GM12875 (cell line): ENCODE data around the gene APBB2.
A peak's percentile ranks its signal among the peaks of the same experiment; 100 is the strongest.

Experiments
- H3K4me3 ChIP-seq: one replicate; pipeline ENCODE4 v1.5.1; 2011; ENCODE audit warnings: low read depth, low read length, control low read depth
- CTCF ChIP-seq: IDR thresholded peaks from 2 replicates; pipeline ENCODE4 v1.5.1; 2011; ENCODE audit warnings: low read depth, mild to moderate bottlenecking, control low read depth, inconsistent platforms, low read length, moderate library complexity, borderline replicate concordance; ENCODE audit not compliant: insufficient read depth

The APBB2 gene

GRCh38 chr4:41214136-41214824 is at the start of gene APBB2:
Gene APBB2, minus strand, starts transcription at chr4:41214542. Its CDS starts 181,288 bp downstream, at chr4:41033254.
- TF ChIP-seq CTCF, result peak; percentile 87
- peak within 1 kb of the TSS; percentile 84 for H3K4me3 ChIP-seq

GRCh38 chr4:41262198-41262597 is 47.9 kb upstream of the APBB2 start:
- H3K4me3 ChIP-seq, result no peak overlapping the region
- TF ChIP-seq CTCF, result no peak

GRCh38 chr4:41260116-41260733 is 45.9 kb upstream of the APBB2 start:
- TF ChIP-seq CTCF, result no peak
- no peak overlapping the region for H3K4me3 ChIP-seq

- 0 out of 2 replicates have a peak, but pooled peaks have one; percentile 23 for TF ChIP-seq CTCF
- H3K4me3 ChIP-seq, result no peak overlapping the region
Measured at GRCh38 chr4:41258783-41259182, 44.4 kb upstream of the APBB2 start.

GRCh38 chr4:41257906-41258305 is 43.6 kb upstream of the APBB2 start:
- no peak for TF ChIP-seq CTCF
- H3K4me3 ChIP-seq, result peak overlapping the region; percentile 78

- peak overlapping the region; percentile 78 for H3K4me3 ChIP-seq
- TF ChIP-seq CTCF, result no peak
Measured at GRCh38 chr4:41257257-41257901, 43.0 kb upstream of the APBB2 start.
